ENCODE measurements around the gene TP53AIP1.
"Not testable (repeated sequence)": the region's sequence is repeated elsewhere in the genome, so short reads cannot be mapped to it uniquely, and the experiment has no call there.

The TP53AIP1 gene

GRCh38 chr11:128924510-128925249 is 18.0 kb downstream of the TP53AIP1 start:
- no peak for DNase-seq

DNA sequence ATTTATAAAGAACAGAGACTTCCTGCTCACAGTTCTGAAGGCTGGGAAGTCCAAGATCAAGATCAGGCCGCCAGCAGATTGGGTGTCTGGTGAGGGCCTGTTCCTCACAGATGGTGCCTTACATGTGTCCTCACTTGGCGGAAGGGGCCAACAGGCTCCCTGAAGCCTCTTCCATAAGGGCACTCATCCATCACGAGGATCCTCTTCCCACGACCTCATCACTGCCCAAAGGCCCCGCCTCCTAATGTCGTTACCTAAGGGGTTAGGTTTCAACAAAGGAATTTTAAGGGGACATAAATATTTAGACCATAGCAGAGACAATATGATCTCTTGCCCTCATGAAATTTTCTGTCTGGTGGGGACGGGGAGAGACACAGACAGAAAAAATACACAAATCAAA is 18.6 kb downstream of the TP53AIP1 start:
- DNase-seq, result no peak

- no peak for DNase-seq
These were observed 20.9 kb downstream of the TP53AIP1 start for GRCh38 chr11:128921793-128922192.

DNA sequence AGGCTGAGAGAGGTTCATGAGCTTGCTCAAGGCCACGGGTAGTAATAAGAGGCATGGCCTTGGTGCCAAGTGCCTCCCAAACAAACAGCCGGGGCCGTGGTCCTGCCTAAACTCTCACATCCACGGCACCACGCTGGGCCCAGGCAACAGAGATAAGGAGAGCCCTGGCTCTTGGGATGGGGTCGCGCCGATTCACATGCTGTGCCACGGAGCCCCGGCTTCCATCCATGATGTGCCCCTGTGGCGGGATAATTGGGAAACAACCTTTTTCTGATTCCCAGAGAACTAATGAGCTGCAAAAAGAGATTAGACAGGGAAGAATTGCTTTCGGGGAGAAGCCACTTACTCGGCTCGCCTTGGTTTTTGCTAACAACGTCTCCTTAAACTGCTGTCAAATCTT is 22.0 kb downstream of the TP53AIP1 start:
- no peak for DNase-seq

GRCh38 chr11:128919635-128920034 is 23.0 kb downstream of the TP53AIP1 start:
- not testable (repeated sequence) for DNase-seq

DNA sequence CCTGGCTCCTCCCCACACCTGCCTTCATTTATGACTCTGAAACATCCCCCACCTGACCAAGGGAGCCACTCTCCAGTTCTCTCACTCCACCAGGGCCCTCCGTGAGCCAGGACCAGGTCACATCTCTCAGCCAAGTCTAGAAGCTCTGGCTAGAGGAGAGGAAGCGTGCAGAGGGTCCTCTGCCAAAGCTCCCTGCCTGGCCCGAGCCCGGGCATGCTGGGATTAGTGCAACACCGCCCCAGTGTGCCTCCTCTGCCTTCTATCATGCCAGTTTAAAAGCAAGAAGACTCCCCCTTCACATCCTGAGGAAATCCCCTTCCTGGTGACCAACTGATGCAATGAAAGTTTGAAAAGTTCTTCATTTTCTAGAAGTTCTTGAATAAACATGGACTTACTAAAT is 23.5 kb downstream of the TP53AIP1 start:
- DNase-seq, result no peak

DNA sequence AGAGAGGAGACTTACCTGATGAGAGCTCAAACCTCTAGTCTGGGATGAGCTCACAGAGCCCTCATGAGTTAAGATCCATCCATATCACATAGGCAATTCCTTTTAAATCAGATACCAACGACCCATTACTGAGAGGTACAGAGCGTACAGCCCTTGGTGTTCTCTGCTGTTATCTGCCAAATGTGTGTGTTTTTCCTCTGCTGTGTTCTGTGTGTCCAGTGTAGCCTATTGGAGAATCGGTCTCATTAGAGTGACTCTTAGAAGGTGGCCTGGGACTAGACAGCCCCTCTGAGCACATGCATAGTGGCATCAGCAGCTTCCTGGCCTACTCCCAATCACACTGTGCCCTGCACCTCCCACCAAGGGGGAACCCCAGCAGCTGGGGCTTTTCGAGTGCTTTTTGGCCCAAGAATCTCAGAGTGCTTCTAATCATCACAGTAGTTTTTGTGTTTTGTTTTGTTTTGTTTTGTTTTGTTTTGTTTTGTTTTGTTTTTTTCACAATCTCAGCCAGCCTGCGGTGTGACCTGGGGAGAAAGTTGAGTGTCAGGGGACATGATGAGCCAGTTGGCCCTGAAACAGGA is 25.4 kb downstream of the TP53AIP1 start:
- no peak for DNase-seq

DNA sequence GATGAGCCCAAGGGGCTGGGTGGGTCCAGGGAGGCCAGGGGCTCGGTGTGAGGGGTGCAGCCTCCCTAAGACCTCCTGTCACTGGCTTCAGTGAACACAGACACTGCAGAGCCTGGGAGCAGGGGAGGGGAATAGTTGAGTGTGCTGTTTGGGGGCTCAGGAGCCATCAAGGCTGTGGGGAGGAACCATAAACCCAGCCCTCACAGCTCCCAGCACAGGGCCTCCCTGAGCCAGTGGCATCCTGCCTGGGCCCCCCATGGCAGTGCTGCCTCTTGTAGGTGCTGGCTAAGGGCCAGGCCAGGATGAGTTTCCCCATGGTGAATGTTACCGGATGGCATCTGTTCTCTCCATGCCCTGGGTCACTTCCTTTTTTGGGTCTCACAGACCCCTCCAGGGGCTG is 26.0 kb downstream of the TP53AIP1 start:
- DNase-seq, result no peak

DNA sequence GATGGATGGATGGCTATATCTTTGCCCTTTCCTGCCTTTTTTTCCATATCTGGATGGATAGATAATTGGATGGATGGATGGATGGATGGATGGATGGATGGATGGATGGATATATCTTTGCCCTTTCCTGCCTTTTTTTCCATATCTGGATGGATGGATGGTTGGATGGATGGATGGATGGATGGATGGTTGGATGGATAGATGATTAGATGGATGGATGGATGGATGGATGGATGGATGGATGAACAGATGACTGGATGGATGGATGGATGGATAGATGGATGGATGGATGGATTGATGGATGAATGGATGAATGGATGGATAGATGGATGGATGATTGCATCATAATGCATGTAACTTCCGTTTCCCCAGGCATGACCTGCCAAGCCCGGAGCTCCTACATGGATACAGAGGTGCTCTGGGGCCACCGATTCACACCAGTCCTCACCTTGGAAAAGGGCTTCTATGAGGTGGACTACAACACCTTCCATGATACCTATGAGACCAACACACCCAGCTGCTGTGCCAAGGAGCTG is 26.6 kb downstream of the TP53AIP1 start:
- DNase-seq, result no peak

- DNase-seq, result no peak
These were observed 27.5 kb downstream of the TP53AIP1 start for GRCh38 chr11:128915149-128915521.

DNA sequence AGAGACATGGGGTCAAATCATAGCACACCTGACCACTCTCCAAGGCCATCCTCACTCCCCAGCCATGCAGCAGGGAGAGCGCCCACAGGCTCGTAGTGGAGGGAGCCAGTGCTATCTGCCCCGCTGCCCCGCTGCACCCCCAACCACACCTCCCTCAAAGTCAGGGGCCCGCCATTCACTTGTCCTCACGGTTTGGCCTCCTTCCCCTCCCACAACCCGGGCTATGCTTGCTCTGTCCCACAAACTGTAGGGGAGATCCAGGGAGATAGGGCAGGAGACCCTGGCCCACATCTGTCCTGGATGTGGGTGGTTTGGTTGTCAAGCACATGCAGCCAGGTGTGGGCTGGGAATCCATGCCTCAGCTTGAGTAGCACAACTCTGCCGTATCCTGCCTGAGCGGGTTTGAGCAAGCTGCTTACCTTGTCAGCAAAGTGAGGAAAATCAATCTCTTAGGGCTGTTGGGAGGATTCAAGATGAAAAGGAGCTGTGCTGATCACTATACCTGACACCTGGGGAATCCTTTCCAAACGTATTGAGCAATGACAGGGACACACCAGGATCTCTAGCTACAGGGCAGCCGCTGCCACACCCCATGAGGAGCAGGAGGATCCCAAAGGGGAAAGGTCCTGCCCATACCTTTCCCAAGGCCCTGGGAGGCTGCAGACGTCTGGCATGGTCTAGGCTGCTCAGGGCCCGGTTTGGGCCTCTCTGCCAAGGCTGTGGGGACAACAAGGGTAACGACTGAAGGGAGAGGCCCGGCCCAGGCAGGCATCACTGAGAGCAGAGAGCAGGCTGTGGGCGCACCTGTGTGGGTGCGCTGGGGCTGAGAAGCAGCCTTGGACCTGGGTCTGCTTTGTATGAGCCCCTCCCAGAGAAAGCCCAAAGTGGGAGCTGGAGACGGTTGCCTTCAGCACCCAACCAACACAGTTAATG is 28.2 kb downstream of the TP53AIP1 start:
- no peak for DNase-seq

DNA sequence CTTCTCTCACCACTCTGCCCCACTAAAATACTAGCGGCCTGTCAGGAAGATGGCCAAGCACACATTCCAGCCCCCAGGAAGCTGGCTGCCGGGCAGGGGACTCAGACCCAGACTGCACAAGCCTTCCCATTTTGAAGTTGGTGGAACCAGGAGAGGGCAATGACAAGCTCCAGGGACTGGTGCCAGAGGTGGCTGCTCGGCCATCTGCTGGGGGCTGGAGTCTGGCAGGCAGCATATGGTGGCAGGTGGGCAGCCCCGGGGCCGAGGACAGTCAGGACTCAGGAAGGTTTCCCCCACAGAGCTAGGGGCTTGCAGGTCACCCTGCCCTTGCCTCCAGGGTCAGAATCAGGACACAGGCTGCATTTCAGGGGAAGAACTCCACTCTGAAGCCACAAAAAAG is 28.9 kb downstream of the TP53AIP1 start:
- no peak for DNase-seq

- DNase-seq, result no peak
These were observed 31.0 kb downstream of the TP53AIP1 start for GRCh38 chr11:128911701-128912100.

DNA sequence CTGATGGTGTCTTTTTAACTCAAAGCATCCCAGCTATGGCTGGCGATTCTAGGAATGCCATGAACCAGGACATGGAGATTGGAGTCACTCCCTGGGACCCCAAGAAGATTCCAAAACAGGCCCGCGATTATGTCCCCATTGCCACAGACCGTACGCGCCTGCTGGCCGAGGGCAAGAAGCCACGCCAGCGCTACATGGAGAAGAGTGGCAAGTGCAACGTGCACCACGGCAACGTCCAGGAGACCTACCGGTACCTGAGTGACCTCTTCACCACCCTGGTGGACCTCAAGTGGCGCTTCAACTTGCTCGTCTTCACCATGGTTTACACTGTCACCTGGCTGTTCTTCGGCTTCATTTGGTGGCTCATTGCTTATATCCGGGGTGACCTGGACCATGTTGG is 31.4 kb downstream of the TP53AIP1 start:
- no peak for DNase-seq

DNA sequence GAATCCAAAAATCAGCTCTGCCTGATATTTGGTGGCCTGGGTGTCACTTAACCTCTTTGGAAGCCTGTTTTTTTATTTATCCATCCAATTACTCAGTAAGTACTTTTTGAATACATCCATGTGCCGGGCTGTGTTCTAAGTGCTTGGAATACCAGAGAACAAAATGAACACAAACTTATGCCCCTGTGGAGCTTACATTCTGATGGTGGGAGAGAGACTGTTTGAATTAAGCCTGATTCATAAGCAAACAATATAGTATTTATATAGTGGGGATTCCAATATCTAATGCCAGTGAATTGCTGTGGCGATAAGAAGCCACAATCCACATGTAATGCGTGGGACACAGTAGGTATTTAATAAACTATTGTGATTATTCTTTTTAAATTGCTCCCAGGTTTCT is 32.1 kb downstream of the TP53AIP1 start:
- no peak for DNase-seq

GRCh38 chr11:128909438-128910125 is 33.1 kb downstream of the TP53AIP1 start:
- DNase-seq, result no peak

DNA sequence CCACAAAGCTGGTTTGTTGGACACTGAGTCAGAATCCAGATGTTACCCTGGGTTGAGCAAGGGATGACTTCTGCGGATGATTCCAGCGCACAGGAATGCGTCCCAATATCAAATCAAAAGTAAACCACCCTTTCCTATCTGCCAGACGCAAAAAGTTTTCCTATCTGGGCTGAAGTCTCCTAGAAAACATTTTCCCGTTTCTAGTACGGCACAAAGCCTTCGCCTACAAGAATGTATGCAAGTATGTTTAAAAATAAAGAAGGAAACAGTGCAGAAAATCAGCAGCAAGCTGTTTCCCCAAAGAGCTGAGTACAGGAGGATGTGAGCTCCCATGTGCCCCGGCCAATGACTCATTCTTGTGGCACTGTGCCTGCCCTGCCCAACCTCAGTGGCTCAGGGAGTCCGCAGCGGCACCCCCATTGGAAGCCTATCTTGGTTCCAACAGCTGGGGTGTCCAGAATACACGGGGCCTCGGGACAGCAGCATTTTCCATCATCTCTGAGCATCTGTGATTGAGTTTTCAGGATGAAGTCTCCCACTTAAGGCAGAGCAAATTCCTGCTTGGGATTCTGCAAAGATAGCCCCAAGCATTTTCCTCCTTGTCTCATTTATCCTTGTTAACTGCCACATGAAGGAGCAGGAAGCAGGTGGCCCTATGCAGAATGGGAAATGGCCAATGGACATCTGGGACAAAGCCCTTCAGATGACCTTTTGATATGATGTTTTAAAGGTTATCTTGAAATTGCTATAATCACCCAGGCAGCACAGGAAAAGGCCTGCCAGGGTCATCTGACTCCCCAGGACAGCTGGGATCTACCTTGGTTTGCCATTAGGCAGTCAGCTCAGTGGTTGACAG is 34.1 kb downstream of the TP53AIP1 start:
- no peak for DNase-seq

- no peak for DNase-seq
These were observed 35.1 kb downstream of the TP53AIP1 start for GRCh38 chr11:128907585-128907984.

GRCh38 chr11:128906185-128907050 is 36.3 kb downstream of the TP53AIP1 start:
- DNase-seq, result no peak

GRCh38 chr11:128905345-128906184 is 37.1 kb downstream of the TP53AIP1 start:
- no peak for DNase-seq

Measured in GOT3 (cell line).